GM12872 (cell line): ENCODE data around the gene NRAS.

Experiments used
- CTCF ChIP-seq: IDR thresholded peaks from 3 replicates; pipeline ENCODE4 v1.5.1; 2011; ENCODE audit warnings: low read depth, mild to moderate bottlenecking, low read length, moderate library complexity; ENCODE audit not compliant: insufficient read depth

The NRAS gene

GRCh38 chr1:114668373-114668772 is 48.2 kb downstream of the NRAS start:
- no peak for TF ChIP-seq CTCF

- TF ChIP-seq CTCF, result no peak
Observed at GRCh38 chr1:114666954-114667353, 49.6 kb downstream of the NRAS start.

GRCh38 chr1:114660238-114660637 is 56.3 kb downstream of the NRAS start:
- TF ChIP-seq CTCF, result no peak
